GM21447 (cell line): ENCODE measurements around the gene PCDH15.

Experiments
- ATAC-seq: cut with Tn5 transposase; IDR thresholded peaks from one replicate; pipeline ENCODE4 v1.9.1; 2021; ENCODE audit not compliant: unreplicated experiment

Gene PCDH15

GRCh38 chr10:54139819-54140428 lies 661.1 kb downstream of the PCDH15 start:
- no peak for ATAC-seq

GRCh38 chr10:54137396-54137795 lies 663.6 kb downstream of the PCDH15 start:
- ATAC-seq: no peak

- no peak for ATAC-seq
These were observed 667.8 kb downstream of the PCDH15 start for GRCh38 chr10:54133203-54133602.

- no peak for ATAC-seq
These were observed 669.2 kb downstream of the PCDH15 start for GRCh38 chr10:54131833-54132232.

GRCh38 chr10:54130394-54130793 lies 670.6 kb downstream of the PCDH15 start:
- no peak for ATAC-seq

GRCh38 chr10:54125098-54125747 lies 675.8 kb downstream of the PCDH15 start:
- ATAC-seq: no peak

GRCh38 chr10:54124209-54124885 lies 676.7 kb downstream of the PCDH15 start:
- ATAC-seq: no peak

- no peak for ATAC-seq
These were observed 680.2 kb downstream of the PCDH15 start for GRCh38 chr10:54120806-54121205.

GRCh38 chr10:54108961-54109360 lies 692.1 kb downstream of the PCDH15 start:
- no peak for ATAC-seq

- no peak for ATAC-seq
These were observed 704.1 kb downstream of the PCDH15 start for GRCh38 chr10:54096892-54097291.

- no peak for ATAC-seq
These were observed 706.7 kb downstream of the PCDH15 start for GRCh38 chr10:54094321-54094720.

GRCh38 chr10:54091237-54091636 lies 709.8 kb downstream of the PCDH15 start:
- ATAC-seq: no peak

- no peak for ATAC-seq
These were observed 719.1 kb downstream of the PCDH15 start for GRCh38 chr10:54081950-54082349.

GRCh38 chr10:54067361-54067760 lies 733.7 kb downstream of the PCDH15 start:
- ATAC-seq: no peak

- no peak for ATAC-seq
These were observed 734.4 kb downstream of the PCDH15 start for GRCh38 chr10:54066646-54067045.

GRCh38 chr10:54065106-54065505 lies 735.9 kb downstream of the PCDH15 start:
- no peak for ATAC-seq

GRCh38 chr10:54064215-54064614 lies 736.8 kb downstream of the PCDH15 start:
- ATAC-seq: no peak

- no peak for ATAC-seq
These were observed 737.5 kb downstream of the PCDH15 start for GRCh38 chr10:54063514-54063913.

GRCh38 chr10:54060572-54060971 lies 740.5 kb downstream of the PCDH15 start:
- ATAC-seq: no peak

GRCh38 chr10:54057357-54057756 lies 743.7 kb downstream of the PCDH15 start:
- ATAC-seq: no peak

GRCh38 chr10:54026340-54026739 lies 774.7 kb downstream of the PCDH15 start:
- no peak for ATAC-seq

- no peak for ATAC-seq
These were observed 789.9 kb downstream of the PCDH15 start for GRCh38 chr10:54011117-54011516.
